GM19023 (cell line): ENCODE results near the gene MED27.
"Not testable (repeated sequence)": the region's sequence is repeated elsewhere in the genome, so short reads cannot be mapped to it uniquely, and the experiment has no call there.

Experiments used
- ATAC-seq: cut with Tn5 transposase; IDR thresholded peaks from one replicate; pipeline ENCODE4 v1.9.1; 2021; ENCODE audit warnings: mild to moderate bottlenecking, moderate library complexity; ENCODE audit not compliant: unreplicated experiment

The MED27 gene

GRCh38 chr9:132077881-132078698 lies 1.6 kb downstream of the MED27 start:
- ATAC-seq = no peak

GRCh38 chr9:132075853-132076252 lies 3.8 kb downstream of the MED27 start:
- no peak for ATAC-seq

GRCh38 chr9:132074736-132075135 lies 4.9 kb downstream of the MED27 start:
- ATAC-seq = no peak

GRCh38 chr9:132071847-132072507 lies 7.7 kb downstream of the MED27 start:
- ATAC-seq = no peak

- no peak for ATAC-seq
Observed at GRCh38 chr9:132069046-132069898, 10.4 kb downstream of the MED27 start.

- no peak for ATAC-seq
Observed at GRCh38 chr9:132068605-132069004, 11.1 kb downstream of the MED27 start.

GRCh38 chr9:132066511-132066910 lies 13.2 kb downstream of the MED27 start:
- no peak for ATAC-seq

- no peak for ATAC-seq
Observed at GRCh38 chr9:132066057-132066456, 13.6 kb downstream of the MED27 start.

GRCh38 chr9:132063281-132063680 lies 16.4 kb downstream of the MED27 start:
- ATAC-seq = no peak

GRCh38 chr9:132062806-132063205 lies 16.9 kb downstream of the MED27 start:
- ATAC-seq = no peak

- no peak for ATAC-seq
Observed at GRCh38 chr9:132061526-132061925, 18.1 kb downstream of the MED27 start.

- ATAC-seq = no peak
Observed at GRCh38 chr9:132059361-132059760, 20.3 kb downstream of the MED27 start.

GRCh38 chr9:132058226-132058625 lies 21.4 kb downstream of the MED27 start:
- ATAC-seq = not testable (repeated sequence)

- no peak for ATAC-seq
Observed at GRCh38 chr9:132056717-132057560, 22.7 kb downstream of the MED27 start.

- ATAC-seq = no peak
Observed at GRCh38 chr9:132055756-132056155, 23.9 kb downstream of the MED27 start.

GRCh38 chr9:132054024-132054423 lies 25.6 kb downstream of the MED27 start:
- no peak for ATAC-seq

GRCh38 chr9:132049900-132050299 lies 29.8 kb downstream of the MED27 start:
- ATAC-seq = no peak

GRCh38 chr9:132049323-132049882 lies 30.3 kb downstream of the MED27 start:
- no peak for ATAC-seq

- ATAC-seq = no peak
Observed at GRCh38 chr9:132048201-132048600, 31.5 kb downstream of the MED27 start.

GRCh38 chr9:132046456-132046855 lies 33.2 kb downstream of the MED27 start:
- ATAC-seq = no peak
